ENCODE data around the gene C1QTNF8. TPM values are rescaled to one million over a fixed set of nuclear protein-coding genes. Genes with fewer than 3 reads are reported as not detected.

C1QTNF8 gene
- polyA plus RNA-seq, 1 donor (not counting 4 experiments of a cell fraction or from before 2014, with no cell fraction given) = not detected

DNA sequence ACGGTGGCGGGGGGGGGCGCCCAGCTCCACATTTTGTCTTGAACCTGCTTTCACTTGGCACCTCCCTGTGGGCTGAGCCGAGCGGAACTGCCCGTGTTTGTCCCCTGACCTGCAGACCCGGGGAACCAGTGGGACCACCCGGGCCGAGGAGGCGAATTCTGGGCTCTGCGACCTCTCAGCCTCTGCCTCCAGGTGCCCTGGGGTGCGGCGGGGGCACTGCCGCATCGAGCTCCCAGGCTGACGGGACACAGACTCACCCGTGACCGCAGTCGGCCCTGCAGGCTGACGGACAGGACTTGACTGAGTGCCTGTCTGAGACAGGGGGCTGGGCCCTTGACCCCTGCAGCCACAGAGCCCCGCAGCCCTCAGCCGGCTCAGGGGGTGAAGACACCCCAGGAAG is 11.1 kb upstream of the C1QTNF8 start:
- H3K27ac ChIP-seq (ENCODE audit: control insufficient read depth, insufficient read depth, low read length) = no peak overlapping the region
- H3K79me2 ChIP-seq (ENCODE audit: control insufficient read depth, insufficient read depth, low read length) = no peaks in the 10 kb centered on the region
- dilution Hi-C loops (cut with MboI; ENCODE audit: extremely low pct_ligation_motif_present, low sequenced_read_pairs) = no loop called here
- H3K9me3 ChIP-seq (ENCODE audit: control insufficient read depth, low read depth, low read length) = no peaks in the 10 kb centered on the region
- no peak overlapping the region for H3K9ac ChIP-seq (ENCODE audit: control insufficient read depth, extremely low read depth, insufficient read depth, low read length)
- FAIRE-seq (no peak), DNase-seq (ENCODE audit: low read depth, low spot score) (no peak)
- no peak overlapping the region for H2AFZ ChIP-seq (ENCODE audit: control insufficient read depth, low read length)
- no peak overlapping the region for H3K4me3 ChIP-seq (ENCODE audit: control insufficient read depth in 2 of 3, extremely low read depth in 1 of 3, insufficient read depth in 2 of 3, low read depth in 1 of 3, low read length in 3 of 3)
- peaks cover 58% of the 10 kb centered on the region for H3K27me3 ChIP-seq (ENCODE audit: control insufficient read depth, extremely low read depth, insufficient read depth, low read length)
- no peaks in the 10 kb centered on the region for H3K36me3 ChIP-seq (ENCODE audit: control insufficient read depth in 2 of 2, extremely low read depth in 1 of 2, insufficient read depth in 2 of 2, low read length in 2 of 2)
- TF ChIP-seq EZH2 (IDR thresholded peaks at IDR 0.05; ENCODE audit: low read length) = no peak
- TF ChIP-seq, protein P1, sequence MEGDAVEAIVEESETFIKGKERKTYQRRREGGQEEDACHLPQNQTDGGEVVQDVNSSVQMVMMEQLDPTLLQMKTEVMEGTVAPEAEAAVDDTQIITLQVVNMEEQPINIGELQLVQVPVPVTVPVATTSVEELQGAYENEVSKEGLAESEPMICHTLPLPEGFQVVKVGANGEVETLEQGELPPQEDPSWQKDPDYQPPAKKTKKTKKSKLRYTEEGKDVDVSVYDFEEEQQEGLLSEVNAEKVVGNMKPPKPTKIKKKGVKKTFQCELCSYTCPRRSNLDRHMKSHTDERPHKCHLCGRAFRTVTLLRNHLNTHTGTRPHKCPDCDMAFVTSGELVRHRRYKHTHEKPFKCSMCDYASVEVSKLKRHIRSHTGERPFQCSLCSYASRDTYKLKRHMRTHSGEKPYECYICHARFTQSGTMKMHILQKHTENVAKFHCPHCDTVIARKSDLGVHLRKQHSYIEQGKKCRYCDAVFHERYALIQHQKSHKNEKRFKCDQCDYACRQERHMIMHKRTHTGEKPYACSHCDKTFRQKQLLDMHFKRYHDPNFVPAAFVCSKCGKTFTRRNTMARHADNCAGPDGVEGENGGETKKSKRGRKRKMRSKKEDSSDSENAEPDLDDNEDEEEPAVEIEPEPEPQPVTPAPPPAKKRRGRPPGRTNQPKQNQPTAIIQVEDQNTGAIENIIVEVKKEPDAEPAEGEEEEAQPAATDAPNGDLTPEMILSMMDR (optimal IDR thresholded peaks at IDR 0.05 in 1 of 3, IDR thresholded peaks at IDR 0.05 in 1 of 3, conservative IDR thresholded peaks at IDR 0.05 in 1 of 3; ENCODE audit: extremely low read depth in 1 of 3, insufficient read depth in 2 of 3, low read length in 3 of 3) = no peak
- H4K20me1 ChIP-seq (ENCODE audit: control insufficient read depth, extremely low read depth, insufficient read depth, low read length) = no peaks in the 10 kb centered on the region
- H3K4me1 ChIP-seq (ENCODE audit: control insufficient read depth, extremely low read depth, insufficient read depth, low read length) = no peaks in the 10 kb centered on the region
- H3K4me2 ChIP-seq (ENCODE audit: control insufficient read depth, extremely low read depth, insufficient read depth, low read depth, low read length) = no peak overlapping the region
- no peaks in the 10 kb centered on the region for H3K9me1 ChIP-seq (ENCODE audit: control insufficient read depth, extremely low read depth, insufficient read depth, low read length)

DNA sequence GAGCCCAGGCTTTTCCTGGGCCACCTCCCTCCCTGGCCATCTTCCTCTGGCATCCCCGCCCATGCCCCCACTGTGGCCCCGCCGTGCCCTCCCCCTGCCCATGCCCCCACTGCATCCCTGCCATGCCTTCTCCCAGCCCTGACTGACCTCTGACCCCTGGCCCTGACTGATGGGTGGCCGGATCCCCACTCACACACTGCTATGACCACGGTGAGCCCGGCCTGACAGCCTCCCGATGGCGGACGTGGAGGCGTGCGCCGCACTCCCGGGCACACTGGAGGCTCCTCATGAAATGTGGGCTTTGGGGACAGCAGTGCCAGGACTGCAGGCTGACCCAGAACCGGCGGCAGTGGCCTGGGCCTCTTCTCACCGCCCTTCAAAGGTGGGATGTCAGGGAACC is 10.6 kb upstream of the C1QTNF8 start:
- Histone ChIP-seq H3K79me2 (ENCODE audit: control insufficient read depth, insufficient read depth, low read length) (no peaks in the 10 kb centered on the region), H3K4me3 (ENCODE audit: control insufficient read depth in 2 of 3, extremely low read depth in 1 of 3, insufficient read depth in 2 of 3, low read depth in 1 of 3, low read length in 3 of 3) (no peak overlapping the region), H3K9me3 (ENCODE audit: control insufficient read depth, low read depth, low read length) (no peaks in the 10 kb centered on the region), H3K4me1 (ENCODE audit: control insufficient read depth, extremely low read depth, insufficient read depth, low read length) (no peaks in the 10 kb centered on the region), H2AFZ (ENCODE audit: control insufficient read depth, low read length) (no peak overlapping the region), H3K27ac (ENCODE audit: control insufficient read depth, insufficient read depth, low read length) (no peak overlapping the region), H3K4me2 (ENCODE audit: control insufficient read depth, extremely low read depth, insufficient read depth, low read depth, low read length) (no peak overlapping the region), H3K9me1 (ENCODE audit: control insufficient read depth, extremely low read depth, insufficient read depth, low read length) (no peaks in the 10 kb centered on the region), H4K20me1 (ENCODE audit: control insufficient read depth, extremely low read depth, insufficient read depth, low read length) (no peaks in the 10 kb centered on the region), H3K9ac (ENCODE audit: control insufficient read depth, extremely low read depth, insufficient read depth, low read length) (no peak overlapping the region), H3K36me3 (ENCODE audit: control insufficient read depth in 2 of 2, extremely low read depth in 1 of 2, insufficient read depth in 2 of 2, low read length in 2 of 2) (no peaks in the 10 kb centered on the region), H3K27me3 (ENCODE audit: control insufficient read depth, extremely low read depth, insufficient read depth, low read length) (peaks cover 58% of the 10 kb centered on the region)
- DNase-seq (ENCODE audit: low read depth, low spot score) = no peak
- TF ChIP-seq, protein P1 (optimal IDR thresholded peaks at IDR 0.05 in 1 of 3, IDR thresholded peaks at IDR 0.05 in 1 of 3, conservative IDR thresholded peaks at IDR 0.05 in 1 of 3; ENCODE audit: extremely low read depth in 1 of 3, insufficient read depth in 2 of 3, low read length in 3 of 3) = no peak
- TF ChIP-seq EZH2 (IDR thresholded peaks at IDR 0.05; ENCODE audit: low read length) = no peak
- no peak for FAIRE-seq
- dilution Hi-C loops (cut with MboI; ENCODE audit: extremely low pct_ligation_motif_present, low sequenced_read_pairs) = no loop called here
